HPDE6-E6E7 (cell line): ENCODE results near the gene ARHGEF7.

Experiments
- DNase-seq: peaks from one replicate; pipeline ENCODE4 v3.0.0; 2011; ENCODE audit warnings: missing footprints; ENCODE audit errors: extremely low spot score

ARHGEF7 gene

DNA sequence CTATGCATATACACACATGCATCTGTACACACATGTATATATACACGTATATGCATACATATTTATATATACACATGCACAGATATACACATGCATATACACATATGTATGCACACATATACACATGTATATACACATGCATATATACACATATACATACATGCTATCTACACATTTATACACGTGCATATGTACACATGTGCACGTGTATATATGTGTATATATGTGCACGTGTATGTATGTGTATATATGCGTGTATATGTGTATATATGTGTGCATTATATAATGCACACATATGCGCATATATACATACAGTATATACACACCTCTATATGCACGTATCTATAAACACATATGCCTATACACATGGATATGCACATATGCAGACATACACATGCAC, 17.8 kb downstream of the ARHGEF7 start:
- DNase-seq, result no peak

DNA sequence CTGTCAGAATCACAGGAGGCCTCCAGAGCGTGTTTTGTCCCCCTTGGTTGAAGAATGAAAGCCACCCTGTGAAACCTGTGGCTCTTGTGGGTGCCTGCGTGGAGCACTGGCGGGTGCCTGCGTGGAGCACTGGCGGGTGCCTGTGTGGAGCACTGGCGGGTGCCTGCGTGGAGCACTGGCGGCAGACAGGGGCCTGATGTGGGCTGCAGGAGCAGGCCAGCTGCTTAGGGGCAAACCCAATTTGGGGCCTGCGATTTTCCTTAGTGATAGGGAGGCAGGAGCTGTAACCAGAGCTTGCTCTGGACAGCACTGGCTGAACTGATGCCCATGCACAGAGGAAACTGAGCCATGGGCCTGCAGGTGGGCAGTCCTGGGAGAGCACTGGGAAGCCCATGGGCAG, 24.3 kb downstream of the ARHGEF7 start:
- no peak for DNase-seq

DNA sequence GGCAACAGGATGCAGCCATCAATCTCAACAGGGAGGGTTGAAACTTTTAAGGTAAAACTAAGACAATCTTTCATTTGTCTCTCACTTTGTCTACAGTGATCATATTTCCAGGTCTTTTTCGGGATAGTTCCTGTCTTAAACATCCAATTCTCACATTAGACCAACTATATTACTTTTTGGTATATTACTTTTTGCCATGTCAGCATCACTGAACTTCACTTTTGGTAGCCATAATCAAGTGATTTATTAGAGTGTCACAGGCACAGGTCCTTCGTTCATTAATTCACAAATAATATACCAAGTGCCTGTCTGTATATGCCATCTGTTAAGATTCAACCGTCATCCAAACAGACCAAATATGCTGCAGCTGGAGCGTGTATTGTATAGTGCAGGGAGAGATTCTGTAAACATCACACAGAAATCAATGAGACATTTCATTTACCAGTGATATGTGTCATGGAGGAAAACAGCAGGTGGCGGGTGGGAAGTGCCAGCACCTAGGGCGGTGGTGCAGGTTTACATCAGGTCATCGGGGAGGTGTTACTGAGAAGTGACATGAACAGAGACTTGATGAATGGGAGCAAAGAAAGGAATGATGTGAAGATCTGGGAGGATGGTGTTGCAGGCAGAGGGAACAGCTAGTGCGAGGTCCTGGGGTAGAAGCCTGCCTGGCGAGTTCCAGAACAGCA, 24.9 kb downstream of the ARHGEF7 start:
- DNase-seq, result no peak

DNA sequence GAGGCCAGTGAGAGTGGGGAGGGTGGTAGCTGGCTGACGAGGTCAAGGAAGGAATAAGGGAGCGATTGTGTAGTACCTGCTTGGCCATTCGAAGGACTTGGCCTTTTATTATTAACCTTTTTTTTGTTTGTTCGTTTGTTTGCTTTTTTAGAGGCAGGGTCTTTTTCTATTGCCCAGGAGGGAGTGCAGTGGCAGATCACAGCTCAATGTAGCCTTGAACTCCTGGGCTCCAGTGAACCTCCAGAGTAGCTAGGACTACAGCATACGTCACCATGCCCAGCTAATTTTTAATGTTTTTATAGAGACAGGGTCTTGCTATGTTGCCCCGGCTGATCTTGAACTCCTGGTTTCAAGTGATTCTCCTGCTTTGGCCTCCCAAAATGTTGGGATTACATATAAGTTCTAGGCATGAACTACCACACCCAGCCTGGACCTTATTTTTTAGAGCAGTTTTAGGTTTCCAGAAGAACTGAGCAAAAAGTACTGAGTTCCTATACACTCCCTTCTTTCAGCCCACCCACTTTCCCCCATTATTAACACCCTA, 25.5 kb downstream of the ARHGEF7 start:
- no peak for DNase-seq

DNA sequence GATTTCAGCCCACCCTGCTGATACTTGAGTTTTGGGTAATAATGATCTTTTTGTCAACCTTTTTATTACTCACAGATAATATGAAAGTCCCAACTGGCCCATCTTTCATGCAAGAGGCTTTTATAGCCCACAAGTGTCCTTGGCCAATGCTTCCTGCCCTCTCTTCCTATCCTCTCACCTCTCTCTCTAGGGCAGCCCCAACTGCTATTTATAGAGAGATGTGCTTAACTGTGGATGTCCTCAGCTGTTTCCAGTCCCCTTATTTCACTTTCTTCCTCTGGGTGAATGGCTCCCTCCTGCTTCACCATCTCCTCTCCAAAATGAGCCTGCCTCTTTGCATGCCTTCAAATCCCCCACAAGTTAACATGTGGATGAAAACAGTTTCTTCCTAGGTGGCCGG, 27.4 kb downstream of the ARHGEF7 start:
- no peak for DNase-seq

DNA sequence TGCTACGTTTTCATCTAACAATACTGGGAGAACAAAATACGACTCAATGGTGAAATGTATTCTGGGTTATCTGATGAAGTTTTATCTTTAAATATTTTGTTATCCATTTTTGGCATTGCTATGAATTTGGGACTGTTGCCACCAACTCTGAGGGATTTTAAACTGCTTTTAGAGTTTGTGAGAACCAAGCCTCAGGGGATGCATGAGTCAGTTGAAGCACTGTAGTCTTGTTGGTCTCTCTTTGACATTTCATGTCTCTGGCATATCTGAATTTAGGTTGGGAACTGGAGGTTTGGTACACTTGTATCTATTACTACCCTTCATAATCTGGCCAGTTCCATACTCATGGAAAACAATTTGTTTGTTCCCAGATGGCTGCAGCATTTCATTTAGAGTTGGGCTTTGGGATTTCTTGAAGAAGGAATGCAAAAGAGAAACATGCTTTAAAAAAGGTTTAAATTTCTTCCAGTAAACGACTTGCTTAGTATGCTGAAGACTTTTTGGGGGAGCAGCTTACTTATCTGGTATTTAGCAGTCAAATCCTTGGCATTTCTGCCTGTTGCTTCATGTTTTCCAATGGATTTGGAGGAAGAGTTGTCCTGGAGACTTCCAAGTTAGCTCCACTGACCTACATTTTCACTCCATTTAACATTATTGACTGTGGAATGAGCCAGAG, 28.9 kb downstream of the ARHGEF7 start:
- no peak for DNase-seq

DNA sequence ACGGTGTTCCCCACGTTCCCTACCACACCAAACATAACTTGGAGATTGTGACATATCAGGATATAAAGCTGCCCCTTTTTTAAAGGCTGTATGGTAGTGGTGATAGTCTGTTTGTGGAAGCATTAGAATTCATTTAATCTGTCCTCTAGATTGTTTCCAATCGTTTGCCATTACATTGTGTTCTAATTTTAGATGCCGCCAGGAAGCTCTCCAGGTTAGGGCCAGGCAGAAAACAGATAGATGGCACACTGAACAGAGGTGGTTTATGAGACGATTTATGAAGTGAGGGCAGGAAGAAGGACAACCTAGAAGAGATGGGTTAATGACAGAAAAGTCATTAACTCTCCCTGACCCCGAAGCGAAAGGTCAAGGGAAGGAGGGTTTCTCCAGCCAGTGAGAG, 30.0 kb downstream of the ARHGEF7 start:
- DNase-seq, result no peak

DNA sequence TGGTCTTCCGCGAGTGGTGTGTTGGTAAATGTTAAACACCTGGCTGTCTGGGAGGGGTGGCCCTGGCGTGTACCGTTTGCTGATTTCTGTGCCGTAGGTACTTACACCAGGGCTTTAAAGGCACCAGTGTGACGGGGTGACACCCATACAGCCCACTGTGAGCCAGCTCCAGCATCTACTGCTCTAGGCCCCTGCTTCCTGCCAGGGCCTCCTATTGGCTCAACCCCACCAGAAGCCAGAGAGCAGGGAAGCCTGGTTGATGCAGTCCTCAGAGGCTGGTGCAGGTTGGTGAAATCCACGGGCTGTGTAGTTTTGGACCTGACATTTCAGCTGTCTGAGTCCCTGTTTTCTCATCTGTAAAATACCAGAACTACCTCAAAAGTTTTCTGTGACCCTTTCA, 30.4 kb downstream of the ARHGEF7 start:
- no peak for DNase-seq

DNA sequence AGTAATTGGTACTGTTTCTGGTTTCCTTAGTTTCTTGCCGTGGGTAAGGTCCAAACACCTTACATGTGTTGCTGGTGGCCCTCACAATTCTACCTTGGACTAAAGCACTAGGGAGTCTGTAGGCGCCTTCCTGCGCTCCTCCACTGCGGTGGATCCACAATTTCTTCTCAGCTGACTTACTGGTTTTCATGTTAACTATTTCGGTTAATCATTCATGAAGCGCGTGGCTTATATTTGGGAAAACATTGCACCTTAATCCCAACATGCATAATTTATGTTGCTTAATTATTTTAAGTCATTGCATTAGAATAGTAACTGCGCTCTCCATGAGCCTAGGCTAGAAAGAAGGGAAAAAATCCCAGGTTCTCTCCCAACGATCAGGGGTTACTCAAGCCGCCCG, 37.7 kb downstream of the ARHGEF7 start:
- DNase-seq, result peak; percentile 13

DNA sequence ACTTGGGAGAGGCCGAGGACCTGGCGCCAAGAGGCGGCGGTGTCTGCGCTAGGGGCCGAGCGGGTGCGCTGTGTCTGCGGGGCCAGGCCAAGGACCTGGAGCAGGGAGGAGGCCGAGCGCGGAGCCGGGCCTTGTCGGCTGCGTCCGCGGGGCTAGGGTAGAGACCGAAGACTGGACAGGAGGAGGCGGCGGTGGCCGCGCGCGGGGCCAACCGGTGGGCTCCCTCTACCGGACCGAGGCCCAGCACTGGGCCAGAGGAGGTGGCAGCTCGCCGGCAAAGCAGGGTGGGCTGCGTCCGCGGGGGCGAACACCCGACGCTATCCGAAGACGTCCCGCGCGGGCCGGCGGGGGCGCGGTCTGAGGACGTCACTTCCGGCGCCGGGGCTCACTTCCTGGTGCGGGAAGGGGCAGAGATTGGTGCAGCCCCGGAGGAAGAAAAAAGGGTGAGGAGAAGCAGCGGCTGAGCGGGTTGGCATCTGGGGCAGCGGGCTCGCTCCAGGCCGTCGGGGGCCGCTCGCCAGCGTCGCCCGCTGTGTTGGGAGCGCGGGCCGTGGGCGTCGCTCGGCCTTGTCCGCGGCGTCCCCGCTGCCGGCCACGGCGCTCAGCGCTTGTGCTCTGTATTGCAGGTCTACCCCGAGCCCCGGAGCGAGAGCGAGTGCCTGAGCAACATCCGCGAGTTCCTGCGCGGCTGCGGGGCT, 38.3 kb downstream of the ARHGEF7 start:
- peak; percentile 89 for DNase-seq

DNA sequence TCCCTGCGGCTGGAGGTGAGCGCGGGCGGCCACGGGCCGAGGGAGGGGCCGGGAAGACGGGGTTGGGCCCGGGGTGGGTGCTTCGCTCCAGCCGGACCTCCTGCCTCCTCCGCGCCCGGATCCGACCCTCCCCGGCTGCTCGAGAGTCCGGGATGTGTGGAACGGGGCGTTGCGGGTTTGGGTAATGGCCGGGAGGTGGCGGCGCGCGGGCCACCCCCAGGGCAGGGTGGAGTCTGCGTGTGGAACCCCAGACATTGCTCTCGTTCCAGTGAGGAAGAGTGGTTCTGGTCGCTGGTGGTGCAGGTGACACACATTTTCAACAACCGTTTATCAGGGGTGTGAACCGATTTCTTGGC, 38.8 kb downstream of the ARHGEF7 start:
- DNase-seq, result no peak

DNA sequence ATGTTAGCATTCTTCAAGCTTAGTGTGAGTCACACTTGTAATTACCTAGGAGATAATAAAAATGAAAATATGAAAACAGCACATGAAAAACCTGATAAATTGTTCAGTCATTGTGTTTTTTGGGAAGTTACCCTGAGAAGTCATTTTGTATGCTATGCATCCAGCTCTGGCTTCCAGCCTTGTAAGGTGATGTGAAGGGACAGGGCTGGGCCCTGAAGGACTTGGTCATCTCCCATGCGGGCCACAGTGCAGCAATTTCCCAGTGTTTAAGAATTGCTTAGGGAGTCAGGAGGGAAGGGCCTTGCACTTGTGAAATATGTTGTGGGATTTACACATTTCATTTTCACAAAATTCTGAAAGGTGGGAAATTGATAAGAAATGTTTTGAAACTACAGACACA, 41.3 kb downstream of the ARHGEF7 start:
- DNase-seq, result no peak

DNA sequence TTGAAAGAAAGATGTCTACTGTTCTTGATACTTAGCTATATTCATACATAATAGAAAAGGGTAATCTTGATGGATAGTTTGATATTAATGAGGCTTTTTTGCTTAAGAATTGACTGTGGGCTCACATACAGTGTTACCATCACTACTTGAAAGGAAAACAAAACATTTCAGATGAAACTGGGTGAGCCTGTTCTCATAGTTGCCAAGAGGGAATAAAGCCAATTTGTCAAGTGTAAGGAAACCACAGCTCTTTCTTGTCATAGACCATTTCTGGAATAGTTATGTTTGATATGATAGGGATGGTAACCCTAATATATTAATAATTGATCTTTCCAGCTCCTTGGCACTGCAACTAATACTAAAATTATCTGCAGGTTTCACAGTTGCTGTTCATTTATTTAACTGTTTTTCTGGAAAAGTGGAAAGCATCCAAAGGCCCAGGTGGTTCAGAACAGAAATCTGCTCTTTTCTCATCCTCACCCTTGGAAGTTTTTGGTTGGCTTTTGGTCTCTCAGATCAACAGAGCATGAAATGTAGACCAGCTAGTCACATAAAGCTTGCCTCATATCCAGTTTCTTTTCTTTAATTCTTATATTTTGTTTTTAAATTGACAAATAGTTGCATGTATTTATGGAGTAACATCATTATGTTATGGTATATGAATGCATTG, 43.2 kb downstream of the ARHGEF7 start:
- no peak for DNase-seq

DNA sequence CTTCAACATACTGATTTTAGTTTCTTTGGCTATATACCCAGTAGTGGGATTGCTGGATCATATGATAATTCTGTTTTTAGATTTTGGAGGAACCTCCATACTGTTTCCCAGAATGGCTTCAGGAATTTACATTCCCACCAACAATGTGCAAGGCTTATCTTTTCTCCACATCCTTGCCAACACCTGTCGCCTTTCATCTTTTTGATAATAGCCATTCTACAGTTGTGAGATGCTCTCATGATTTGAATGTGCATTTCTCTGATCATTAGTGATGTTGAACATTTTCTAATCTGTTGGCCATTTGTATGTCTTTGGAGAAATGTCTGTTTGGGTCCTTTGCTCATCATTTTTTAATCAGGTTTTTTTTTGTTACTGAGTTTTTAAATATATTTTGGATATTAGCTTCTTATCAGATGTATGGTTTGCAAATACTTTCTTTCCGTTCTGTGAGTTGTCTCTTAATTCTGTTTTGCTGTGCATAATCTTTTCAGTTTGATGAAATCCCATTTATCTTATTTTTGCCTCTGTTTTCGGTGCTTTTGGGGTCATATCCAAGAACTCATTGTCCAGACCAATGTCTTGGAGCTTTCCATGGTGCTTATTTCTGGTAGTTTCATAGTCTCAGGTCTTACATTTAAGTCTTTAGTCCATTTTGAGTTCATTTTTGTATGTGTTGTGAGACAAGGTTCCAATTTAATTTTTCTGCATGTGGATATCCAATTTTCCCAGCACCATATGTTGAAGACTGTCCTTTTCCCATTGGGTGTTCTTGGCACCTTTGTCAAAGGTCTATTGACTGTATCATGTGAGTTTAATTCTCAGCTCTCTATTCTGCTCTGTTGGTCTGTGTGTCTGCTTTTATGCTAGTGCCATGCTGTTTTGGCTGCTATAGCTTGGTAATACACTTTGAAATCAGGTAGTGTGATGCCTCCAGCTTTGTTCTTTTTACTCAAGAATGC, 44.5 kb downstream of the ARHGEF7 start:
- DNase-seq, result no peak

DNA sequence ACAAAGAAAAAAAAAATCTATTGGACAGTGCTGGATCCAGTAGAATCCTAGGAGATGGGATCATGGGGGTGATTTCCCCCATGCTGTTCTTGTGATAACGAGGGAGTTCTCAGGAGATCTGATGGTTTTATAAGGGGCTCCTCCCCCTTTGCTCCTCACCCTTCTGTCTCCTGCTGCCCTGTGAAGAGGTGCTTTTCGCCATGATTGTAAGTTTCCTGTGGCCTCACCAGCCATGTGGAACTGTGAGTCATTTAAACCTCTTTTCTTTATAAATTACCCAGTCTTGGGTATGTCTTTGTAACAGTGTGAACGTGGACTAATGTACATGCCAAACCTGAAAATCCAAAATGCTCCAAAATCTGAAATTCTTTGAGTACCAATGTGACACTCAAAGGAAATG, 45.5 kb downstream of the ARHGEF7 start:
- DNase-seq, result no peak

DNA sequence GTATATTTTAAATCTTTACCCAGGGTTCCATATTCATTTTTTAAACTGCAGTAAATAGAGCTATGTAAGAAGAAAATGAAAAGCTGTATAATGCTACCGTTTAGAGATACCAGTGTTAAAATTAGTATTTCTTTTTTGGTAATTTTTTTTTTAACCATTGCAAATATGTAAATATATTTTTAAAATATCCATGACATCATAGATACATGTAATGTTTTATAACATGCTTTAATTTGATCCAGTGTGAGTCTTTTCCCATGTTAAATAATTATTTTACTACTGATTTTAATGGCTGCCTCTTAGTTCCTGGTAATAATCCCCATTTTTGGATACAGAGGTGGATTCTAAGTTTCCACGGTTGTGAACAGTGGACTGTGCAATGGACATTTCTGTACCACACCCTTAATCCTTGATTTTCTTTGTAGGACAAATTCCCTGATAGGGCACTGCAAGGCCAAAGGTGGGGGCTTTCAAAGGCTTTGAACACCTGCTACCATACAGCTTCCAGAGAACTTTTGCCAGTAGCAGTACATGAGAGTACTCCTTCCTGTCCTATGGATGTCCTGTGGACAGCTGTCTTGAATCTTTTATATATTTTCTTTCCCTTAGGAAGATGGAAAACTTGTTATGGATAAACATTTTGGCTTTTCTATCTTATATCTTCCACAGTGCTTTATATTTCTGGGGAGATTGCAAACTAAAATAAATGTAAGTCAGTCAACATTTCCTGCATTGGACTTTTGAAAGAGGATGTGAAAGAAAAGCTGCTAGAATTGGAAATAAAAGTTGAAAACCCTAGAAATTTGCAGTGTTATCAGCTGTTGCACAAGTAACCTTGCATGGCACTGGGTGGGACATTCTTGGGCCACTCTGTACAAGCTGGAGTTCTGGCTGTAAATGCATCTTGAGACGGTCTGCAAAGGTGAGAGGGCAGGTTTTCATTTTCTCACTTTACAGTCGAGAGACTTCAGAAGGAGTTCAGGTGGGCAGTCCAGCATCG, 46.8 kb downstream of the ARHGEF7 start:
- no peak for DNase-seq

DNA sequence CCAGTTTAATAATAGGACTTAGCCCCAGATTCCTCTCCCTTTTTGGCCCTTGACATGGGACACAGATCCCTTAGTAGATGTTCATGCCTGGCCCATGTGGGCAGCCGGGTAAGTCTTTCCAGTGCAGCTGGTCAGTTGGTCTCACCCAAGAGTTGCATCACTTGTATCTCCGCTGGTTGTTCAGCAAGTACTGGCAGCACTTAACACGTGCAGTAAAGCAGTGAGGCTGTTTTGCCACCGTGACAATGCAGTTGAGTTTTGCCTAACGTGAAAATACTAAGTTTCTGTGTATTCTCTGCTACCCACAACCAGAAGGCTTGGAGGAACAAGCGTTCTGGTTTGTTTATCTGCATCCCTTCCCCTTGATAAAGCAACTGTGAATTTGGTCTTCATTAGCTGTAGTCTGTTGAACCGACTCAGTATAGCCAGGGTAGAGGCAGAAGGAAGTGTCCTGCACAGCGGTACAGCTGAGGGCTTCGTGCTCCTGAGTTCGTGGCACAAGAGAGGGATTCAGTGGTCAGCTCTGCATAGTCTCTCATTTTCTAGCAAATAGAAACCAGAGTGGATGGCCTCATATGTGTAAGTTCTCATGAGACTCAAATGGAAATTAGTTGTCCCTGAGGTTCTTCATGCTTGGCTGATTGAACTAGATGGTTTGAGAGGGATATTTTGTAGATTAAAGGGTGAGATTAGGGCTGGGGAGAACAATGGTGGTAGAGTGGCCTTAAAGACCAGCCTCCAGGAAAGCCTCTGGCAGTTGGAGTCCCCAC, 50.3 kb downstream of the ARHGEF7 start:
- no peak for DNase-seq

DNA sequence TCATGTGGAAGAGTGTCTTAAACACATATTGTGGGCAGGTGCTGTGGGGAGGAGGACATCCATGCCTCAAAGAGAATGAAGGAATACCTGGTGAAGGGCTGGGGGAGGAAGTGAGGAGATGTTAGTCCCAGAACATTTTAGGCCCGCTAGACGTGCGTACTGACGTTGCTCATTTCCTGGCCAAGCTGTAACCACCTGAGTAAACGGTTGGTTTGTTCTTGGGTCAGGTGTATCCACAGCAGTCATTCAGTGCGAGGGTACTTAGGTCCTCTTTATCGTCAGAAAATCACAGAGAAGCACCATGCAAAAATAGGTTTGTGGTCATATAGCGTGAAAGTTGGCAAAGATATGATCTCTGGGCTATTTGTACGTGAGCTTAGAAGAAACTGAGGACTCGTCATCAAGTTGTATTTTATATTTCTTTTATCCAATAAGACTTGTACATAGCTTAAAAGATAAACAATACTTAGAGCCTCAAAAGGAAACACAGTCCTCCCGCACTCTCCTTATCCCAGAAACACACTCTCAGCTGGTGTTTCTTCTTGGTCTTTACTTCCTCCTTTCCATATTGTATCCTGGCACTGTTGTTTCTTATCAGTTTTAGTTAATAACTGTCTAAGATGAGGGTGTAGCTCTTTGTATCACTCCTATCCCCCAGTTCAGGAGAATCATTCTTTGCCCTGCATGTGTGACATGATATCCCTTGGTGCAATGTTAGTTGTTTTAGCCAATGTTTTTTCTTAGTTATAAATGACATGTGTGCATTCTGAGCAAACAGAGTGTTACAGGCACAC, 52.0 kb downstream of the ARHGEF7 start:
- DNase-seq, result no peak
